ENCODE results near the gene AQP5.

GRCh38 chr12:49947593-49948226, 14.0 kb upstream of the AQP5 start:
- TF ChIP-seq CTCF (conservative IDR thresholded peaks at IDR 0.05) (no peak), EZH2 (IDR thresholded peaks at IDR 0.05; ENCODE audit: low read depth) (no peak)

All from PC-9 (cell line).